Measurements from ENCODE around the gene PVALB.

PVALB gene, protein sequence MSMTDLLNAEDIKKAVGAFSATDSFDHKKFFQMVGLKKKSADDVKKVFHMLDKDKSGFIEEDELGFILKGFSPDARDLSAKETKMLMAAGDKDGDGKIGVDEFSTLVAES

GRCh38 chr22:36816636-36817524 lies at the start of gene PVALB:
PVALB (minus strand) TSS chr22:36817035; CDS start chr22:36817005, 30 bp downstream.
- in situ Hi-C loops (cut with HindIII; ENCODE audit: low sequenced_read_pairs) = no loop called here

GRCh38 chr22:36865346-36865745 lies 48.5 kb upstream of the PVALB start:
- in situ Hi-C loops (cut with HindIII; ENCODE audit: low sequenced_read_pairs) = no loop called here

DNA sequence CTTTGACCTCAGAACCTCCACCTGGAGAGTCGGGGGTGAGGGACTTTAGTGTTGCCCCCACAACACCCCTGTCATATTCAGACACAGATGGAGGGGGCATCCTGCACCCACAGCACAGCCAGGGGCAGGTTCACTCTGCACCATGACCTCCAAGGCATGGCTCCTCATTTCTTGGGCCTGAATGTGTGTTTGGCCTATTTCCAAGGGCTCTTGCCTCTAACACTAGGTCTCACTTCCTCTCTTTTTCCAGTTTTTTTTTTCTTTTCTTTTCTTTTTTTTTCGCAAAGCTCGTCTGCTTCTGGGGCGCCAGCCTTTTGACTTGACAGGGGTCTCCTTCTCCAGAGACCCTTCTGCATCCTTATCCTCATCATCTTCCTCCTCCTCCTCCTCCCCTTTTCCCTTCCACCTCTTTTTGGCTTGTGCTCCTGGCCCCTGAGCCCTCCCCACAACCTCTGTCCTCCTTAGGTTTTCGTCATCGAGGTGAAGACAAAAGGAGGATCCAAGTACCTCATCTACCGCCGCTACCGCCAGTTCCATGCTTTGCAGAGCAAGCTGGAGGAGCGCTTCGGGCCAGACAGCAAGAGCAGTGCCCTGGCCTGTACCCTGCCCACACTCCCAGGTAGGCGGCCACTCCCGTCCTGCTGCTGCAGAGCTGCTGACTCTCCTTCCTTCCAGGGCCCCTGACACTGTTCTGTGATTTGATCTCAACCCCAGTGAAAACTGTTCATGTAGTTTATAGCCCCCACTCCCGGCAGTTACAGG lies 47.8 kb upstream of the PVALB start:
- in situ Hi-C loops (cut with HindIII; ENCODE audit: low sequenced_read_pairs) = no loop called here

- in situ Hi-C loops (cut with HindIII; ENCODE audit: low sequenced_read_pairs) = no loop called here
Observed at GRCh38 chr22:36863979-36864378, 47.1 kb upstream of the PVALB start.

- in situ Hi-C loops (cut with HindIII; ENCODE audit: low sequenced_read_pairs) = no loop called here
Observed at GRCh38 chr22:36863281-36863680, 46.4 kb upstream of the PVALB start.

GRCh38 chr22:36862251-36863242 lies 45.7 kb upstream of the PVALB start:
- in situ Hi-C loops (cut with HindIII; ENCODE audit: low sequenced_read_pairs) = no loop called here

DNA sequence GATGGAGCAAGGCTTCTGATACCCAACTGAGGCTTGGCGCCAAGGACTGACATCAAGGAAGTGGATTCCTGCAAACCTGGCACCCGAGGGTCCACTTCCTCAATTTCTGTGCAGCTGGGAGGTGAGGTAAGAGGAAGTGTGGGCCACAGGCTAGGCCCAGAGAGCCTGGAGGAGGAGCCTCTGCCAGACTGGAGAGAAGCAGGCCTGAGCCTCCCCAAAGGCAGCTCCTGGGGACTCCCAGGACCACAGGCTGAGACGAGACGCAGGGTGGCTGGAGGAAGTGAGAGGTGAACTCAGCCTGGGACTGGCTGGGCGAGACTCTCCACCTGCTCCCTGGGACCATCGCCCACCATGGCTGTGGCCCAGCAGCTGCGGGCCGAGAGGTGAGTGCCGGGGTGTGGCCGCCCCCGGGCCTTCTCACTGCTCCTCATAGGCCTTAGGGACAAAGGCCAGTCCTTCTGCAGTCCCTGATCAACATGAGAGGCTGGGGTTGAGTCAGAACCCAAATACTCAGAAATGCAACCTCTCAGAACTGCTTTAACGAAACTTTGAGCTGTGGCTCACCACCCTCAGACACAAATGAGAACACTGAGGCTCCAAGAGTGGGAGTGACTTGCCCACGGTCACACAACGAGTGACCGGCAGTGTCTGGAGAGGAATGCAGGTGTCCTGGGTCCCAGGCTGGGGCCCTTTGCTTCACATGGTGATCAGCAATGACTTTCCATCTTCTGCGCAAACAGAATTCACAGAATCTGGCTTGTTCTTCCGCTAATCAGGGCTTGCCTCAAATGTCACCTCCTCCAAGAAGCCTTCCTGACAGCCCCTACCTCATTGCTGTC lies 44.2 kb upstream of the PVALB start, which contains the start of gene NCF4:
Gene NCF4, plus strand, starts transcription at position 186 of the 839 bp plus-strand sequence. Its CDS starts 166 bp downstream, at position 352.
- in situ Hi-C loops (cut with HindIII; ENCODE audit: low sequenced_read_pairs) = no loop called here

GRCh38 chr22:36860438-36860820 lies 43.6 kb upstream of the PVALB start:
- in situ Hi-C loops (cut with HindIII; ENCODE audit: low sequenced_read_pairs) = no loop called here

DNA sequence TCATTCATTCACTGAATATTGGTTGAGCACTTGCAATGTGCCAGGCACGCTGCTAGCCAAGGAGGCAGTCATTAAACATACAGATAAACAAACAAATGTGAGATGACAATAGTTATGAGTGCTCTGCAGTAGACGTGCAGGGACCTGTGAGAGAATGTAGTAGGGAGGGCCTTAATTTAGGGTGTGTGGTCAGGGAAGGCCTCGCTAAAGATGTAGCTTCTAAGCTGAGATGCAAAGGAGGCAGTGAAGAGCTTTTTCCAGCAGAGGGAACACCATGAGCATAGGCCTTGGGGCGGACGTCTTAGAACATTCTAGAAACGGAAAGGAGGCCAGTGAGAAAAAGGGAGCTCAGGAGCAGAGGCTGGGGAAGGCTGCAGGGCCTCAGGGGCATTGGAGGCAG lies 43.2 kb upstream of the PVALB start:
- in situ Hi-C loops (cut with HindIII; ENCODE audit: low sequenced_read_pairs) = no loop called here

GRCh38 chr22:36858966-36859365 lies 42.1 kb upstream of the PVALB start:
- in situ Hi-C loops (cut with HindIII; ENCODE audit: low sequenced_read_pairs) = no loop called here

DNA sequence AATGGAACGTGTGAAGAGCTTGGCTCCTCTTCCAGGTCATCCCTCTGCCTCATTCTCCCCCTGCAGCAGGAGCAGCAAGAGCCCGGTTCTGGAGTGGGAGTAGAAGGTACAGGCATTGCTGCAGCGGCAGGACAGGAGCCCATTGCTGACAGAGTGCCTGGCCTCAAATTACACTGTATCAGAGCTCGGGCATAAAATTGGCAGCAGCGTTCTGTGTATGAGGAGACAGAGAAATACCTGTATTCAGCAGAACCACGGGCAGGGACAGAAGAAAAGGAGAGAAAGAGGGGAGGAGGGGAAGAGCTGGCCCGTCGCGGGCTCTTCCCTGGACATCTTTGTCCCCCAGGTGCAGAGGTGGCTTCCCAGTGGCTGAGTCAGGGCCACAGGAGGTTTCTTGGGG lies 41.3 kb upstream of the PVALB start:
- in situ Hi-C loops (cut with HindIII; ENCODE audit: low sequenced_read_pairs) = no loop called here

- in situ Hi-C loops (cut with HindIII; ENCODE audit: low sequenced_read_pairs) = no loop called here
Observed at GRCh38 chr22:36856792-36857135, 39.9 kb upstream of the PVALB start.

DNA sequence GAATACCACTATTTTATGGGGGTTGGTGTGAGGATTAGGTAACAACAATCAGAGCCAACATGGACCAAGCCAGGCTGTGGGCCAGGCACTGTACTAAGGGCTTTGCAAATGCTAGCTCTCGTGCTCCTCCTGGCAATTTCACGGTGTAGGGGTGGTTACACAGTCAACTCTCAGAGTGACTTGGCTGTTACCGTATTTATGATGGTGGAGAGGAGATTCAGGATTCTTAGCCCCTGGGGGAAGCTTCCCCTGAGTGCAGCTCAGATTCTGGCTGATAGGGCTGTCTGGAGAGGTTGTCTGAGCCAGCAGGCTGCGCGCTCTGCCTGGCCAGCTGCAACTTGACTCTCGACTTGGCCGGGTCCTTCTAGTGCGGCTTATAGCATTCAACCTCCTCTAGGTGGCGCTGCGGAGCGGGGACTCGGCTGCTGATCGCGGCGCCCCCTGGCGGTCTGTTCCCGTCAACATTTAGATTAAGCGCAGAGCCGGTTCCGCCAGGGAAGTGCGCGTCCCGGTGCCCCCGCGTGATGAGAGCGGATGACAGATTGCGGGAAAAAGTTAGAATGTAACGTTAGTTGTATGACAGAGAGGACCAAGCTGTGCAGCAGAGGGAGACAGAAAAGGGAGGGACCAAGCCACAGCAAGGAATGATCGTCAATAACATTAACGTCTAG lies 39.4 kb upstream of the PVALB start:
- in situ Hi-C loops (cut with HindIII; ENCODE audit: low sequenced_read_pairs) = no loop called here

DNA sequence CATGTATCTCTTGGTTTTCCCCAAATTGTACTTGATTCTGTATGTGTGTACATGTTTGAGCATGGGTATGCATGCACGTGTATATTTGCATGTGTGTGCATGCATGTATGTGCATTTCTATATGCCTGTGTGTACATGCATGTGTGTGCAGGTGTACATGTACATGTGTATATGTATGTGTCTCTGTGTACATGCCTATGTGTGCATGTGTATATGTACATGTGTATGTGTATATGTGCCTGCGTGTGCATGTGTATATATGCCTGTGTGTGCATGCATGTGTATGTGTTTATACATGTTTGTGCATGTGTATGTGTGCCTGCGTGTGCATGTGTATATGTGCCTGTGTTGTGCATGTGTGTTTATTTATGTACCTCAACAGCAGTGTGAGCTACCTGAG lies 38.6 kb upstream of the PVALB start:
- in situ Hi-C loops (cut with HindIII; ENCODE audit: low sequenced_read_pairs) = no loop called here

- in situ Hi-C loops (cut with HindIII; ENCODE audit: low sequenced_read_pairs) = no loop called here
Observed at GRCh38 chr22:36853407-36854099, 36.7 kb upstream of the PVALB start.

DNA sequence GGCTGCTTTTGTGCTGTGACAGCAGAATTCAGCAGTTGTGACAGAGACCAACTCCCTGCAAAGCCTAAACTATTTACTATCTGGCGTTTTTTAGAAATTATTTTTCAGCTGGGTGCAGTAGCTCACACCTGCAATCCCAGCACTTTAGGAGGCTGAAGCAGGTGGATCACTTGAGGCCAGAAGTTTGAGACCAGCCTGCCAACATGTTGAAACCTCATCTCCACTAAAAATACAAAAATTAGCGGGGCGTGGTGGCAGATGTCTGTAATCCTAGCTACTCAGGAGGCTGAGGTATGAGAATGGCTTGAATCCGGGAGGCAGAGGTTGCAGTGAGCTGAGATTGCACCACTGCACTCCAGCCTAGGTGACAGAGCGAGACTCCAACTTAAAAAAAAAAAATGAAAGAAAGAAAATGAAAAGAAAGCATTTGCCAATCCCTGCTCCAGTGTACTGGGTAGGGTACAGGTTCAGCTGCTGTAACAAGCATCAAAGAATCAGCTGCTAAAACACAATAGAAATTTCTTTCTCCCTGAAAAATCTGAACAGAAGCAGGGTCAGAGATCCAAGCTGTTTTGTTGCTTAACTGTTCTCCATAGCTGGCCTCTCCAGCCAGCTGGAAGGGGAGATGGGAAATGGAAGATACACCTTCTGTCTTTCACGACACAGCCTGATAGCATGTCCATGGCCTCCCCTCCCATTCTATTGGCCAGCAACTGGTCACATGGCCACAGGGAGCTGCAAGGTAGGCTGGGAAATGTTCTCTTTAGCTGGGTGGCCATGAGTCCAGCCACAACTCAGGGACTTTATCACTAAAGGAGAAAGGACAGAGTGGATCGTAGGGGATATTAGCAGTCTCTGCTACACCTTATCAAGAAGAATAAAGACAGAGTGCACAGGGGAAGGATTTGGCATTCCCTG lies 35.5 kb upstream of the PVALB start:
- in situ Hi-C loops (cut with HindIII; ENCODE audit: low sequenced_read_pairs) = no loop called here

- in situ Hi-C loops (cut with HindIII; ENCODE audit: low sequenced_read_pairs) = no loop called here
Observed at GRCh38 chr22:36850682-36851081, 33.8 kb upstream of the PVALB start.

GRCh38 chr22:36850056-36850455 lies 33.2 kb upstream of the PVALB start:
- in situ Hi-C loops (cut with HindIII; ENCODE audit: low sequenced_read_pairs) = no loop called here

Data from DLD1 (cell line).